HCT116 (cell line): ENCODE results near the gene MYL12B. TPM values are rescaled to one million over a fixed set of nuclear protein-coding genes. Genes with fewer than 3 reads are reported as not detected.

Source experiments
- ATAC-seq: fragments of 200-7000 bp; cut with Tn5 transposase; 2 replicates; pipeline ENCODE4 v1.9.1; 2020; ENCODE audit warnings: mild to moderate bottlenecking, moderate library complexity
- BruUV-seq: library from RNA; stranded (reverse); fragments of 400-500 nt; replicated peaks from 2 replicates; lab custom pipeline; 2021; lab: Mats Ljungman, UMichigan
- CTCF ChIA-PET: fragments of 300-600 bp; sonication (Branson Sonifier 250); formaldehyde crosslinking; loops from one replicate; lab custom pipeline; 2021; ENCODE audit warnings: antibody characterized with exemption; lab: Charles Lee
- POLR2A ChIA-PET: fragments of 300-600, 350-600 bp; sonication (Branson Sonifier 250); formaldehyde crosslinking; loops from one replicate; lab custom pipeline; 2021; ENCODE audit warnings: antibody characterized with exemption; lab: Charles Lee
- RAD21 ChIA-PET, 2 experiments: fragments of 300-600 bp; sonication (Branson Sonifier 250); formaldehyde crosslinking; loops; one replicate each; lab custom pipeline; 2023; ENCODE audit warnings: low total read pairs in 2 of 2; ENCODE audit not compliant: uncharacterized antibody in 2 of 2, unreplicated experiment in 2 of 2, low non-redundant PET in 1 of 2; lab: Charles Lee
- DNase-seq: peaks from one replicate; pipeline ENCODE4 v3.0.0-alpha.2; 2010; ENCODE audit warnings: low read depth, low spot score
- H2AFZ ChIP-seq: fragments of 200-600 bp; shearing (Covaris generic), sonication (generic); 2 replicates; pipeline ENCODE4 v1.6.1; 2017; ENCODE audit warnings: low read depth, mixed run types, mixed read lengths, antibody characterized with exemption, low read length; ENCODE audit not compliant: poor library complexity, severe bottlenecking
- H3K27ac ChIP-seq: 2 replicates; pipeline ENCODE4 v1.5.1; 2012; ENCODE audit warnings: low read depth, low read length
- H3K27me3 ChIP-seq: fragments of 200-600 bp; sonication (generic); 2 replicates; pipeline ENCODE4 v1.6.1; 2016; ENCODE audit warnings: mixed run types, low read length, mixed read lengths; ENCODE audit not compliant: insufficient read depth
- H3K36me3 ChIP-seq, 2 experiments: fragments of 200-500 bp in 1 of 2; fragments of 200-600 bp in 1 of 2; sonication (Bioruptor generic) in 1 of 2; sonication (generic) in 1 of 2; 2 replicates each; pipeline versions ENCODE4 v1.5.1 to v1.6.1; 2014 to 2016; ENCODE audit warnings: low read length in 2 of 2, inconsistent platforms in 1 of 2, mixed read lengths in 1 of 2, mixed run types in 1 of 2; ENCODE audit not compliant: insufficient read depth in 2 of 2, control insufficient read depth in 1 of 2
- H3K4me1 ChIP-seq, 2 experiments: fragments of 200-600 bp in 1 of 2; sonication (generic) in 1 of 2; 2 replicates each; pipeline versions ENCODE4 v1.5.1 to v1.6.1; 2012 to 2017; ENCODE audit warnings: low read length in 2 of 2, inconsistent platforms in 1 of 2, mild to moderate bottlenecking in 1 of 2, mixed read lengths in 1 of 2, mixed run types in 1 of 2, moderate library complexity in 1 of 2; ENCODE audit not compliant: insufficient read depth in 2 of 2, control insufficient read depth in 1 of 2
- H3K4me2 ChIP-seq: fragments of 200-600 bp; sonication (generic); 2 replicates; pipeline ENCODE4 v1.6.1; 2017; ENCODE audit warnings: mixed run types, low read length, mixed read lengths
- H3K4me3 ChIP-seq, 2 experiments: fragments of 200-600 bp in 1 of 2; sonication (generic) in 1 of 2; replicated peaks in 1 of 2; 2 replicates each; pipeline ENCODE4 v1.5.1; 2011 to 2016; ENCODE audit warnings: low read length in 2 of 2, control low read depth in 1 of 2, low read depth in 1 of 2, mild to moderate bottlenecking in 1 of 2, mixed read lengths in 1 of 2, mixed run types in 1 of 2
- H3K79me2 ChIP-seq: fragments of 200-600 bp; sonication (generic); 2 replicates; pipeline ENCODE4 v1.6.1; 2017; ENCODE audit warnings: mild to moderate bottlenecking, mixed run types, low read length, moderate library complexity, mixed read lengths; ENCODE audit not compliant: insufficient read depth
- H3K9ac ChIP-seq: fragments of 200-600 bp; sonication (generic); 2 replicates; pipeline ENCODE4 v1.6.1; 2016; ENCODE audit warnings: low read length, mixed read lengths
- H3K9me2 ChIP-seq: fragments of 200-600 bp; sonication (generic), shearing (Covaris generic); 2 replicates; pipeline ENCODE4 v1.6.1; 2017; ENCODE audit warnings: mixed run types, mild to moderate bottlenecking, moderate library complexity; ENCODE audit not compliant: insufficient read depth
- H3K9me3 ChIP-seq, 2 experiments: fragments of 200-500 bp in 1 of 2; fragments of 200-600 bp in 1 of 2; sonication (Bioruptor generic) in 1 of 2; sonication (generic) in 1 of 2; 2 replicates each; pipeline ENCODE4 v1.6.1; 2014 to 2017; ENCODE audit warnings: low read length in 2 of 2, mixed read lengths in 2 of 2, inconsistent platforms in 1 of 2, low read depth in 1 of 2, mild to moderate bottlenecking in 1 of 2, mixed run types in 1 of 2, moderate library complexity in 1 of 2; ENCODE audit not compliant: control insufficient read depth in 1 of 2, insufficient read depth in 1 of 2
- H4K20me1 ChIP-seq: fragments of 200-600 bp; sonication (generic), shearing (Covaris generic); 2 replicates; pipeline ENCODE4 v1.6.1; 2017; ENCODE audit warnings: mixed run types, mild to moderate bottlenecking, moderate library complexity; ENCODE audit not compliant: insufficient read depth
- CTCF ChIP-seq, 3 experiments: fragments of 200-600 bp in 1 of 3; sonication (generic) in 1 of 3; IDR thresholded peaks in 2 of 3; conservative IDR thresholded peaks in 1 of 3; 2 replicates each; pipeline ENCODE4 v1.5.1; 2012 to 2017; ENCODE audit warnings: low read depth in 2 of 3, low read length in 2 of 3, antibody characterized with exemption in 1 of 3, borderline replicate concordance in 1 of 3, control low read depth in 1 of 3, mild to moderate bottlenecking in 1 of 3, mixed read lengths in 1 of 3, mixed run types in 1 of 3, moderate library complexity in 1 of 3; ENCODE audit not compliant: insufficient read depth in 1 of 3
- EZH2 ChIP-seq: fragments of 200-600 bp; sonication (generic); IDR thresholded peaks from 2 replicates; pipeline ENCODE4 v1.6.1; 2017; ENCODE audit warnings: antibody characterized with exemption, mixed run types
- MAX ChIP-seq: IDR thresholded peaks from 2 replicates; pipeline ENCODE4 v1.6.1; 2012
- SIN3A ChIP-seq: IDR thresholded peaks from 2 replicates; pipeline ENCODE4 v1.6.1; 2012; ENCODE audit warnings: low read depth
- SP1 ChIP-seq: IDR thresholded peaks from 2 replicates; pipeline ENCODE4 v1.6.1; 2012; ENCODE audit warnings: low read depth
- SRF ChIP-seq: IDR thresholded peaks from 2 replicates; pipeline ENCODE4 v1.6.1; 2012; ENCODE audit warnings: low read depth
- ZFX ChIP-seq: fragments of 450-650 bp; IDR thresholded peaks from 2 replicates; pipeline ENCODE4 v1.6.1; 2017
- ZNF274 ChIP-seq: fragments of 200-500 bp; sonication (Bioruptor generic); IDR thresholded peaks from 2 replicates; pipeline ENCODE4 v1.6.1; 2014; ENCODE audit warnings: mild to moderate bottlenecking, low read depth, low read length, inconsistent platforms
- intact Hi-C: fragments of 100-400 bp; cut with micrococcal nuclease; formaldehyde crosslinking; loops from 2 replicates; pipeline ENCODE4 v1.10.0; 2022
- total RNA-seq: library from RNA; stranded (reverse); gene quantifications from one replicate; pipeline ENCODE4 v1.2.1, GENCODE V29; 2021; ENCODE audit not compliant: unreplicated experiment

Gene MYL12B
- total RNA-seq, 1 experiment from 2014 or later = 403 TPM

- TF ChIP-seq ZFX (no peak), SIN3A (no peak), SRF (no peak), ZNF274 (no peak), MAX (no peak), EZH2 (no peak)
Observed at GRCh38 chr18:3236470-3236869, 25.5 kb upstream of the MYL12B start (continued).

- intact Hi-C loops = no loop called here
- DNase-seq (no peak), ATAC-seq (peak; percentile 64)
- H2AFZ ChIP-seq = no peak overlapping the region
- peaks cover 2 to 7% of the 10 kb centered on the region in 2 experiments; a peak in 1 of 4 replicates for H3K4me1 ChIP-seq
- no peaks in the 10 kb centered on the region for H3K9me3 ChIP-seq
- POLR2A ChIA-PET = interaction anchor here (2.1 kb wide), 1 partner anchor 9 kb away, joined by 6 read pairs; the partner anchor contains the start of gene MYL12A
- H3K36me3 ChIP-seq = no peaks in the 10 kb centered on the region
- BruUV-seq = no TSS peak
- H3K79me2 ChIP-seq = no peaks in the 10 kb centered on the region
- no peaks in the 10 kb centered on the region for H3K9me2 ChIP-seq
- no peak for TF ChIP-seq SP1
- TF ChIP-seq CTCF (IDR thresholded peaks at IDR 0.05 in 2 of 3, conservative IDR thresholded peaks at IDR 0.05 in 1 of 3; ENCODE audit: borderline replicate concordance in 1 of 3, insufficient read depth in 1 of 3, low read depth in 2 of 3, low read length in 2 of 3) = peak in 1 of 3 experiments; percentile 14; a peak in 2 of 6 replicates
- RAD21 ChIA-PET = no interaction called here
- CTCF ChIA-PET = interaction anchor here (1.0 kb wide), 1 partner anchor 305 kb away, joined by 3 read pairs; no protein-coding TSS in a partner anchor
- no peak overlapping the region for H3K9ac ChIP-seq
- no peak overlapping the region for H3K27ac ChIP-seq
- no peaks in the 10 kb centered on the region for H3K27me3 ChIP-seq
- no peak overlapping the region for H3K4me2 ChIP-seq
- no peaks in the 10 kb centered on the region for H4K20me1 ChIP-seq
- H3K4me3 ChIP-seq = no peak overlapping the region
Observed at GRCh38 chr18:3238742-3239141, 23.2 kb upstream of the MYL12B start.
